ENCODE measurements around the gene ZNF599. TPM values are rescaled to one million over a fixed set of nuclear protein-coding genes. Genes with fewer than 3 reads are reported as not detected.

ZNF599 gene
- total RNA-seq (2022; extraction: Qiagen RNA extraction): 2.1 to 3.1 TPM (median 2.8 TPM) in 5 replicates

GRCh38 chr19:34772697-34773554, at the start of gene ZNF599:
TSS of gene ZNF599 (minus strand) at chr19:34773215. CDS start at chr19:34772841, 374 bp downstream.

GRCh38 chr19:34733746-34734536, 39.1 kb downstream of the ZNF599 start, which contains the start of gene ZNF181:
TSS of gene ZNF181 (plus strand) at chr19:34734243. CDS start at chr19:34735038, 795 bp downstream.

Other genes with a start within 250 kb of the ZNF599 start
- gene SCGB2B2, start 96.1 kb downstream of the ZNF599 start, total RNA-seq (2022; extraction: Qiagen RNA extraction): 0.06 to 0.10 TPM (median 0.08 TPM) in 3 of 5 replicates, not detected in the others
- gene ZNF302, start 95.5 kb downstream of the ZNF599 start, total RNA-seq (2022; extraction: Qiagen RNA extraction): 14.7 to 20.7 TPM (median 16.3 TPM) in 5 replicates
- 8.1 to 15.9 TPM (median 10.0 TPM) in 5 replicates for gene ZNF181, start 39.0 kb downstream of the ZNF599 start, total RNA-seq (2022; extraction: Qiagen RNA extraction)
- 4.7 to 6.8 TPM (median 4.9 TPM) in 5 replicates for gene ZNF30, start 153.7 kb upstream of the ZNF599 start, total RNA-seq (2022; extraction: Qiagen RNA extraction)
- 1.4 to 2.0 TPM (median 1.6 TPM) in 5 replicates for gene ZNF792, start 191.0 kb upstream of the ZNF599 start, total RNA-seq (2022; extraction: Qiagen RNA extraction)
- gene GRAMD1A, start 227.1 kb upstream of the ZNF599 start, total RNA-seq (2022; extraction: Qiagen RNA extraction): 142 to 158 TPM (median 147 TPM) in 5 replicates